ENCODE data around the gene NAT10. TPM values are rescaled to one million over a fixed set of nuclear protein-coding genes. Genes with fewer than 3 reads are reported as not detected.

NAT10 gene
- polyA plus RNA-seq, 1 donor from 2014 or later: 12.7 TPM

GRCh38 chr11:34173050-34173449 is 67.6 kb downstream of the NAT10 start:
- Histone ChIP-seq H3K36me3 (ENCODE audit: insufficient read depth, low read length) (no peaks in the 10 kb centered on the region), H2AFZ (ENCODE audit: low read depth, low read length) (no peak overlapping the region), H3K79me2 (replicated peaks; ENCODE audit: insufficient read depth, low read length) (no peaks in the 10 kb centered on the region), H4K20me1 (ENCODE audit: insufficient read depth) (no peaks in the 10 kb centered on the region), H3K4me2 (ENCODE audit: low read length) (no peak overlapping the region), H3K4me3 (ENCODE audit: low read length) (no peak overlapping the region), H3K9me3 (ENCODE audit: low read length) (no peaks in the 10 kb centered on the region), H3K9me2 (ENCODE audit: insufficient read depth, low read length) (no peaks in the 10 kb centered on the region), H3K9ac (ENCODE audit: low read length) (no peak overlapping the region), H3K27ac (ENCODE audit: low read length) (no peak overlapping the region), H3K27me3 (ENCODE audit: insufficient read depth, low read depth, low read length) (no peaks in the 10 kb centered on the region), H3F3A (ENCODE audit: insufficient read depth, low read length, poor library complexity, severe bottlenecking) (no peaks in the 10 kb centered on the region)
- TF ChIP-seq RAD21 (conservative IDR thresholded peaks at IDR 0.05) (no peak), EP300 (conservative IDR thresholded peaks at IDR 0.05; ENCODE audit: poor library complexity, severe bottlenecking) (no peak), POLR2AphosphoS5 (IDR thresholded peaks at IDR 0.05) (no peak), TAF1 (IDR thresholded peaks at IDR 0.05; ENCODE audit: low read depth) (no peak), SMC3 (conservative IDR thresholded peaks at IDR 0.05; ENCODE audit: poor library complexity) (no peak)

- H3K27me3 ChIP-seq (ENCODE audit: insufficient read depth, low read depth, low read length): no peaks in the 10 kb centered on the region
- H3K79me2 ChIP-seq (replicated peaks; ENCODE audit: insufficient read depth, low read length): no peaks in the 10 kb centered on the region
- H3F3A ChIP-seq (ENCODE audit: insufficient read depth, low read length, poor library complexity, severe bottlenecking): no peaks in the 10 kb centered on the region
- H3K9me2 ChIP-seq (ENCODE audit: insufficient read depth, low read length): no peaks in the 10 kb centered on the region
- peak overlapping the region; percentile 53 for H3K4me3 ChIP-seq (ENCODE audit: low read length)
- no peaks in the 10 kb centered on the region for H3K36me3 ChIP-seq (ENCODE audit: insufficient read depth, low read length)
- no peak overlapping the region for H2AFZ ChIP-seq (ENCODE audit: low read depth, low read length)
- no peak overlapping the region for H3K27ac ChIP-seq (ENCODE audit: low read length)
- no peak overlapping the region for H3K9ac ChIP-seq (ENCODE audit: low read length)
- H3K4me2 ChIP-seq (ENCODE audit: low read length): no peak overlapping the region
- H4K20me1 ChIP-seq (ENCODE audit: insufficient read depth): no peaks in the 10 kb centered on the region
- TF ChIP-seq CTCF (IDR thresholded peaks at IDR 0.05; ENCODE audit: poor library complexity, severe bottlenecking) (peak; percentile 81), RAD21 (conservative IDR thresholded peaks at IDR 0.05) (peak; percentile 87), TAF1 (IDR thresholded peaks at IDR 0.05; ENCODE audit: low read depth) (no peak), SMC3 (conservative IDR thresholded peaks at IDR 0.05; ENCODE audit: poor library complexity) (peak; percentile 94), EZH2 (IDR thresholded peaks at IDR 0.05; ENCODE audit: borderline replicate concordance, insufficient read depth, low read length, poor library complexity, severe bottlenecking) (no peak)
- H3K9me3 ChIP-seq (ENCODE audit: low read length): no peaks in the 10 kb centered on the region
Observed at GRCh38 chr11:34174412-34175041, 69.1 kb downstream of the NAT10 start.

GRCh38 chr11:34175284-34176019 is 70.0 kb downstream of the NAT10 start:
- H3K4me2 ChIP-seq (ENCODE audit: low read length): no peak overlapping the region
- H3F3A ChIP-seq (ENCODE audit: insufficient read depth, low read length, poor library complexity, severe bottlenecking): no peaks in the 10 kb centered on the region
- H3K36me3 ChIP-seq (ENCODE audit: insufficient read depth, low read length): no peaks in the 10 kb centered on the region
- H3K9ac ChIP-seq (ENCODE audit: low read length): no peak overlapping the region
- no peaks in the 10 kb centered on the region for H3K27me3 ChIP-seq (ENCODE audit: insufficient read depth, low read depth, low read length)
- no peaks in the 10 kb centered on the region for H3K9me3 ChIP-seq (ENCODE audit: low read length)
- TF ChIP-seq EZH2 (IDR thresholded peaks at IDR 0.05; ENCODE audit: borderline replicate concordance, insufficient read depth, low read length, poor library complexity, severe bottlenecking) (no peak), REST (IDR thresholded peaks at IDR 0.05; ENCODE audit: borderline replicate concordance) (no peak), POLR2AphosphoS5 (IDR thresholded peaks at IDR 0.05) (no peak), CTCF (IDR thresholded peaks at IDR 0.05; ENCODE audit: poor library complexity, severe bottlenecking) (no peak), RAD21 (conservative IDR thresholded peaks at IDR 0.05) (no peak), EP300 (conservative IDR thresholded peaks at IDR 0.05; ENCODE audit: poor library complexity, severe bottlenecking) (no peak), SMC3 (conservative IDR thresholded peaks at IDR 0.05; ENCODE audit: poor library complexity) (no peak), TAF1 (IDR thresholded peaks at IDR 0.05; ENCODE audit: low read depth) (no peak), MXI1 (conservative IDR thresholded peaks at IDR 0.05; ENCODE audit: poor library complexity, severe bottlenecking) (no peak)
- no peaks in the 10 kb centered on the region for H3K9me2 ChIP-seq (ENCODE audit: insufficient read depth, low read length)
- no peaks in the 10 kb centered on the region for H4K20me1 ChIP-seq (ENCODE audit: insufficient read depth)
- H3K79me2 ChIP-seq (replicated peaks; ENCODE audit: insufficient read depth, low read length): no peaks in the 10 kb centered on the region
- H2AFZ ChIP-seq (ENCODE audit: low read depth, low read length): no peak overlapping the region
- H3K4me3 ChIP-seq (ENCODE audit: low read length): no peak overlapping the region
- no peak overlapping the region for H3K27ac ChIP-seq (ENCODE audit: low read length)

All from neural cell (in vitro differentiated cells).